HG03469 (cell line): ENCODE data around the gene CCDC86.

Experiments
- ATAC-seq: cut with Tn5 transposase; IDR thresholded peaks from one replicate; pipeline ENCODE4 v1.9.1; 2021; ENCODE audit warnings: mild to moderate bottlenecking, moderate library complexity, moderate number of reproducible peaks; ENCODE audit not compliant: unreplicated experiment

Gene CCDC86

GRCh38 chr11:60887556-60887955 is 45.6 kb downstream of the CCDC86 start:
- ATAC-seq = no peak

DNA sequence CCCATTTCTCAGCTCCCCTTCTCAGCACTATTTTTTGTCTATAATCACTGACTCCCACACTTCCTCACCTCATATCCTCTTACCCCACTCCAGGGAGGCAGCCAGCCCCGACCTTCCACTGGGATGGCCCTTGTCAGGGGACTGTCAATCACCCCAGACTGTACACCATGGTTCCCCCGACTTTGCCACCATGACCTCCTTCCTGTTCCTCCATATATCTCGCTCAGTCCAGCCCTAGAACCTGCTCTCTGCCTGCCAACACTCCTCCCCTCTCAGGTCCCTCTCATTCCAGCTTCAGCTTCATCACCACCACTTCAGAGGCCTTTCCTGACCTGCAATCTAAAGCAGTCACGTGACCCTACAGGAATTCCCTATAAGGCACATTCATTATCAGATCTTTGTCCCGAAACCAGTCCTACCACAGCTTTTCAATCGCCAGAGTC is 48.0 kb downstream of the CCDC86 start:
- ATAC-seq = no peak

- no peak for ATAC-seq
Measured at GRCh38 chr11:60890696-60891095, 48.8 kb downstream of the CCDC86 start.

DNA sequence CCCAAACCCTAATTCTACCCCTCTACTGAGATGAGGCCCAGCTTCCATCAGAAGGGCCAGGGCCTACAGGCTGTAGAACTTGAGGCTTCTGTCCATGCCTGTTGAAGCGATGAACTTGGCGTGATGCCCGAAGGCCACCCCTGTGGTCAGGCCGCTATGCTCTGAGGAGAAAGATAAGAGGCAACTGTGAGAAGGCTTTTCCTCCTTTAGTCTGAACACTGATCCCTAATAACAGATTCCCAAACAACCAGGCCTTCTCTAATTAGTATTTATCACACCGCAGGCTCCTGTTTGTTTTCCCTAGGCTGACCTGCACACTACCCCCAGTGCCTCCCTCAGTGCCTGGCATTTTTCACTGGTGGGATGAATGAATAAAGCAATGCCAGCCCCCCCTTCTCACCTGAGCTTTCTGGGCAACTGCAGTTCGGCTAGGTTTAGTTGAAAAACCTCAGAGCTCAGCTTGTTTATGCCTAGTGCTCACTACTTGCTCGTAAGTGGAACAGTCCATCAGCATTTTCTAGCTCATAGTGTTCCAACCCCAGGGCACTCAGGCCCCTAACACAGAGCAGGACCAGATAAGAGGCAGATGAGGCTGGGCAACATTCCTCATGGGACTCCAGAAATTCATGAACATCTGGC is 49.3 kb downstream of the CCDC86 start:
- ATAC-seq = no peak

DNA sequence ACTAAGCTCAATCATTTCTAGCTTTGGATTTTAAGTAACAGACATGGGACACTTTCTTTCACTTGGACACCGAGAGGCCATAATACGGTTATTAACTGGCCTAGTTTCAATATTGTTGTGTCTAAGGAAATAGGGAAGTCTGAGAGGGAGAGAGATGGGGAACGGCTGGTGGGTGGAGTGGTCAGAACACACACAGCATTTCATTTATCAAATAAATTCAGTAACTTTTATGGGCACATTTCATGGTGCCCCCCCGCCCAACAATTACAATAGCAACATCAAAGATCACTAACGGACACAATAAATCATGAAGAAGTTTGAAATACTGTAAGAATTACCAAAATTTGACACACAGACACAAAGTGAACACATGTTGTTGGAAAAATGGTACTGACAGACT is 53.8 kb downstream of the CCDC86 start:
- no peak for ATAC-seq

- no peak for ATAC-seq
Measured at GRCh38 chr11:60897496-60897895, 55.6 kb downstream of the CCDC86 start.

- no peak for ATAC-seq
Measured at GRCh38 chr11:60899046-60899936, 57.4 kb downstream of the CCDC86 start.

- no peak for ATAC-seq
Measured at GRCh38 chr11:60899977-60900376, 58.1 kb downstream of the CCDC86 start.
